GM19468 (cell line): ENCODE results near the gene IREB2.
"Not testable (repeated sequence)": the region's sequence is repeated elsewhere in the genome, so short reads cannot be mapped to it uniquely, and the experiment has no call there.

Experiments used
- ATAC-seq: cut with Tn5 transposase; IDR thresholded peaks from one replicate; pipeline ENCODE4 v1.9.1; 2021; ENCODE audit warnings: mild to moderate bottlenecking, moderate library complexity, moderate number of reproducible peaks; ENCODE audit not compliant: unreplicated experiment; ENCODE audit errors: extremely low read depth

The IREB2 gene

DNA sequence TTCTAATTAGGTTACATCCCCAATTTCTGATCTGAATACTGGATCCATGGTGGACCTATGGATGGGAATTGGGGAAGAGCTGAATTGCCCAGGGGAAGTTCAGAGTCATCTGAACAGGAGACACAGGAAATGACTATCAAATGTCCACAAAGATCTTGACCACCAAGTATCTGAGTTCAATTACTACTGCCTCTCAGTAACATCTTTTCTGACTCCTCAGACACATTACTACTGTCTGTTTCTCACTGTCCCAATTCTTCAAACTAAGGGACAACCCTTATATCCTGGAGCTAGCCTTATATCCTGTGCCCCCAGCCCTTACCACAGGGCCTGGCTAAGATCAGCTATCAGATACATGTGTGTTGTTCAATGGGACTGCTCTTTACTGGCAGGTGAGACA lies 10.1 kb upstream of the IREB2 start:
- no peak for ATAC-seq

DNA sequence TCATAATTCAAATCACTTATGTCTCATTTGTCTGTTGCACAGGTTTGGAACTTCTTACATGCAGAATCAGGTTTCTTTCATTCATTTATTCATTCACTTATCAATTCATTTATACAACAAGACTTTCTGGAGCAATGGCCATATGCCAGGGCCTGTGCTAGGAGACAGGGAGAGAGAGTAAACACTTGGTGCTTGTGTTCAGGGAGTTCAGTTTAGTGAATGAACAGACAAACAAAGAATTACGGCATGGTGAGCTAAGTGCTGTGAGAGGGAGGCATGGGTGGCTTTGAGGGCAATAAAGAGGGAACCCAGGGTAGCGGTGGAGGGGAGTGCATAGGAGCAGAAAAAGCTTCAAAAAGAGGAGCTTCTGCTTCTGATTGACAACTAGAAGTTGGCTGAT lies 8.5 kb upstream of the IREB2 start:
- ATAC-seq: no peak

DNA sequence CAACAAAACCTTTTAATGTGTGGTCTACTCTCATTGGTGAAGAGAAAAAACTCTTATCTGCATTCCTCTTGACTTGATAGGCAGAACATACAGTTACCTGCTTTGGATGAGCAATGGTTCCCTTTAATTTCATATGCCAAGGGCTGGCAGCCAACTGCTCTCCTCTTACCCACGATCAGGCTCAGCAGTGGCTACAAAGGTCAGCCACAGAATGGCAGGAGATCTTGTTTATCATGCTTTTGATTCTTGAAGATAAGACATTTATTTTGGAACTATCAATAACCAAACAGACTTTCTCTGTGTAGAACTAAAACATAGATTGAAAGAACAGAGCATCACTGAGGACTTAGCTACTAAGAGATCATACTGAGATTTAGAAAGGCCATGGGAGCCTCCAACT lies 6.1 kb upstream of the IREB2 start:
- ATAC-seq: no peak

DNA sequence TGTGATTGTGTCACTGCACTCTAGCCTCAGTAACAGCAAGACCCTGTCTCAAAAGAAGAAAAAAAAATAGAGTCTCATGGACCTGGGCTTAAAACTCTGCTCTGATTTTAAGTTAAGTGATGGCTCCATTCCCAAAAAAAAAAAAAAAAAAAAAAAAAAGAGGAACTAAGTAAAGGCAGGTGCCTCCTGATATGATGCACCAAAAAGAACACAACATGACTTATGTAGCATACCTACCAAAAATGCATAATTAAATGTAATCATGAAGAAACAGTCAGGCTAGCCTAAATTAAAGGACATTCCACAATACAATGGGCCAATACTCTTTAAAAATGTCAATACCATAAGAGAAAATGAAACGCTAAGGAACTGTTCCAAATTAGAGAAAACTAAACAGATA lies 5.4 kb upstream of the IREB2 start:
- no peak for ATAC-seq

DNA sequence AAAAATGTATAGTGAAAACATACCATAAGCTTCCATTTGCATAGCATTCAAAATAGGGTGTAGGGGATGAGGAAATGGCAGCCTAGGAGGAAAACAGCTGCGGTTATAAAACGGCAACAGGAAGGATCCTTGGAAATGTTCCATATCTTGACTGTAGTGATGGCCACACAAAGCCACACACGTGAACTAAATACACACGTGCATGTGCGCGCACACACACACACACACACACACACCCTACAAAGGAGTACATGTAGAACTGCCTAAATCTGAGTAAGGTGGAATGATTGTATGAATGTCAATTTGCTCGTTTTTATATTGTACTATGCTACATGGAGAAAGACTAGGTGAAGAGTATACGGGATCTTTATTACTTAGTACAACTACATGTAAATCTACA lies 3.9 kb upstream of the IREB2 start:
- ATAC-seq: no peak

DNA sequence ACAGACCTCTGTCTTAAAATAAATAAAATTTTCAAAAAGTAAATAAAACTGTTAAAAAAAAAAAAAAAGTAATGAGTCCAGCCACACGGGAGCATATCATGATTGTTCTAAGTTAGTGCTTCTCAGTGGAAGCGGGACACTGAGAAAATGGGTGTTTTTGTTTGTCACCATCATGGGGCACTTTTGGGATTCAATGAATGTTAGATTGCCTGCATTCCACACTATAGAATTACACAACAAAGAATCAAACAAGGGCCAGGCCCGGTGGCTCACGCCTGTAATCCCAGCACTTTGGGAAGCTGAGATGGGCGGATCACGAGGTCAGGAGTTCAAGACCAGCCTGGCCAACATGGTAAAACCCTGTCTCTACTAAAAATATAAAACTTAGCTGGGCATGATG lies 3.3 kb upstream of the IREB2 start:
- ATAC-seq: not testable (repeated sequence)

DNA sequence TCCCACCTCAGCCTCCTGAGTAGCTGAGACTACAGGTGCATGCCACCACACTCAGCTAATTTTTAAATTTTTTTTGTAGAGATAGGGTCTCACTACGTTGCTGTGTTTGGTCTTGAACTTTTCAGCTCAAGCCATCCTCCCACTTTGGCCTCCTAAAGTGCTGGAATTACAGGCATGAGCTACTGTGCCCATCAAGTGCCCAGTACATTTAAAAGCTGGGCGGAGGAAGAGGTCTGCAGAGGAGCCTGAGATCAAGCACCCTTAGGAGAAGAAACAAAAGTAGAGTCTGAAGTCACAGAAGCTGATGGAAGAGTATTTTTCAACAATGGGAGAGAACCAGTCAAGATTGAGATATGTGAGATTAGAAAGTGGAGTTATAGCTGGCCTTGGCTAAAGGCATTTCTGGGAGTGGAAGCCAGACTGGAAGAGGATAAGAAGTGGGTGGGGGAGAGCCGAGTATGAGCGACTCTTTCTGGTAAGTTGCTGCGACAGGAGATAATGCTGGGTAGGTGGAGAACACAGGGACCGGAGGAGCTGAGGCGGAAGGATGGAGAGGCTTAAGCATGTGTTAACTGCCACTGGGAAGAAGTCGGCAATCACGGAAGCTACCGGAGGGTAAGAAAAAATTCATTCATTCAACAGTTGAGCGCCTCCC lies 782 bp upstream of the IREB2 start:
- ATAC-seq: no peak

DNA sequence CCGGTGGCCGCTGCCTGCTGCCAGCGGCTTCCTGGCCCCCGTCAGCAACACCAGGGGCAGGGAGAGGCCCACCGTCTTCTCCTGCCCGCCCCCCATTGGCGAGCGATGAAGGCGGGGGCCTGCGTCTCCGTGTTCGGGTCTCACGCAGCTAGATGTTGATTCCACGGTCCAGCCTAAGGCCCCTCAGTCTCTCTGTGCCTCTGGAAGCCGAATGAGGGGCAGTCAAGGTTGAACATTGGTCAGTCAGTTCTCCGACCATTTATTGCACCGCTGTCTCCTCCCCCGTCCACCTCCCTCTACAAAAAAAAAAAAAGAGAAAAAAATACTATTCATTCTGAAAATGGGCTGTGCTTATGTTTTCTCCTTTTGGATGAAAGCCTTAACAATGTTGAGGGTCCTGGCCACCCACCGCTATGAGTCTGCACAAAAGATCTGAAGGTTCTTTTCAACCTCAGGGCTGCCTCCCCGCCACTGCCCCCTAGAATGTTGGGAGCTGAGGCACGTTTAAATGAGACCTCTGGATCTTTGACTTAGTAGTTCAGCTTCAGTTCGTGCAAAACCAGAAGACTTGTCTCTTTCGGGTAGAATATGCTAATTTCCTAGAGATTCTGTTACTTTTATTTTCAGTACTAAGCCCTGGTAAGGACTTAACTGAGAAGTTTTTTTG lies 736 bp downstream of the IREB2 start:
- ATAC-seq: peak; percentile 19

DNA sequence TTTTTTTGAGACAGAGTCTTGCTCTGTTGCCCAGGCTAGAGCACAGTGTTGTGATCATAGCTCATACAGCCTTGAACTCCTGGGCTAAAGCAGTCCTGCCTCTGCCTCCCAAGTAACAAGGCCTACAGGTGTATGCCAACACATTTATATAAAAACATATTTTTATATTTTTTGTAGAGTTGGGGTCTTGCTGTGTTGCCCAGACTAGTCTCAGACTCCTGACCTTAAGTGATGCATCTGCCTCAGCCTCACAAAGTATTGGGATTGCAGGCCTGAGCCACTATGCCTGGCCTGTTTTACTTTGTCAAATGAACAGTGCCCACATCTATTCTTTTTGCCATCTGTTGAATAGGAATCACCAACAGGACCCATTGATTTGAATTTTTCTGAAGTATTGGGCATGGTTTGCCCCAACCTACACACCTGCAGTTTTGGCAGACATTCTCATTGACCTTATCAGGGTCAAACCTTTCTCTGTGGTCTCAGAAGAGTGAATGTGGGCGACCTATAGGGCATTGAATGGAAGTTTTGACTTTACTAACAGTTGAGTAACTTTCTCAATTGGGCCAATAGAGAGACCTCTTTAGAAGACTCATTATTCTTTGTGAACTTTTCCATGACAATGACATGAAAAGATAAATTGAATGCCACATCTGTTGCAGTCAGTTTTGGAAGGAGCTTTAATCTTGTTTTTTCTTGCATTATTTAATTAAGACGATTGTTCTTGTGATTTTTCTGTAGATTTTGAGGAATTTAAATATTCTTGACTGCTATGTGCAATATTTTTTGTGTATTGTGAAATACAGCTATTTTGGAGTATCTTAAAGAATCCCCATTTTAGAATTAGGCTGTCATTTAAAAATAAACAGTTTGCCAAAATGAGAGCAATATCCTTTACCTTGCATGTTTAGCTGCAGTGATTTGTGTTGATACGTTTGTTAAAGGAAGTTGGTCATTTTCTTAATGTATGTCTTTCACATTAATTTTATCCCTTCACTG lies 2.7 kb downstream of the IREB2 start:
- no peak for ATAC-seq

DNA sequence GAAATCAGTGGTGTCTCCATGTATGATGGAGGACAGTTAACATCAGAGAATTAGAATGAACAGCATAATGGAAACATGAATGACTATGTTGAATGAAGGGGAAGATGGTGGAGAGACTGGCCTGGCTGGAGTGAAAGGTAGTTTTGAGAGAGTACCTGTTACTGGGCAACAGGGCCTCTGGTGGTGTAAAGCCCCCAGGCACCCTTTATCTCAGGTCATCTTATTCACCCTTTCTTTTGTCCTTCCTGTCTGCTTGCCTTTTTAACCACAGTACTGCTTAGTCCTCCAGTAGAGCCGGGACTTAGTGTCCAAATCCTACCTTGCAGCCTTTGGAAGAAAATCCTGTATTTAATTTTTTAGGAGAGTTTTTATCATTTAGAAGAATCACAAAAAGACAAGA lies 6.2 kb downstream of the IREB2 start:
- no peak for ATAC-seq

DNA sequence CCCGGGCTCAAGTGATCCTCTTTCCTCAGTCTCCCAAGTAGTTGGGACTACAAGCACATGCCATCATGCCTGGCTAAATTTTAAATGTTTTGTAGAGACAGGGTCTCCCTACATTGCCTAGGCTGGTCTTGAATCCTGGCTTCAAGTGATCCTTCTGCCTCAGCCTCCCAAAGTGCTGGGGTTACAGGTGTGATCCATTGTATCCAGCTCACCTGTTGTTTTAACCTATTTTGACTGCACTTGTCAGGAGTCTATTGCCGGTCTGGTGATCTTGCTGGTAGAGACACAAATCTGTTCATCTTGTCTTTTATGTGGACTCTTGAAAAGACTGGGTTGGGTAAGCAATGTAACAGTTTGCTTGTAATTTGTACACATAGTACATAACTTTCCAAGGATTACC lies 7.9 kb downstream of the IREB2 start:
- ATAC-seq: no peak

DNA sequence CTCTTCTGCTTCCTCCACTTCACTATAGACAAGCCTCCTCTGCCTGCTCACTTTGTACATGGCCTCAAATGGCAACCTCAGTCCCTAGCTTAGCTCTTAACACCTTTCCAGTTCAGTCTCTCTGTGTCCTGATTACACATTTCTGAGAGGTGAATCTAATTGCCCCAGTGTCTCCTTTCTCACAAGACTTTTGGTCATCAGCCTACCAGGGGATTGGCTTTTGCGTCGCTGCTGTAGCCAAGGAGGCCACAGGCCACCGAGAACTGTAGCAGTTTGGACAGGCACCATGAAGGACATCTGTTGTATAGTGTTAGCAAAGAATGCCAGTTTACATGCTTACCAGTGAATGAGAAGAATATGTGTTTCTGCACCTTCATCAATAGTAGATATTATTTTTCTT lies 8.5 kb downstream of the IREB2 start:
- ATAC-seq: no peak

DNA sequence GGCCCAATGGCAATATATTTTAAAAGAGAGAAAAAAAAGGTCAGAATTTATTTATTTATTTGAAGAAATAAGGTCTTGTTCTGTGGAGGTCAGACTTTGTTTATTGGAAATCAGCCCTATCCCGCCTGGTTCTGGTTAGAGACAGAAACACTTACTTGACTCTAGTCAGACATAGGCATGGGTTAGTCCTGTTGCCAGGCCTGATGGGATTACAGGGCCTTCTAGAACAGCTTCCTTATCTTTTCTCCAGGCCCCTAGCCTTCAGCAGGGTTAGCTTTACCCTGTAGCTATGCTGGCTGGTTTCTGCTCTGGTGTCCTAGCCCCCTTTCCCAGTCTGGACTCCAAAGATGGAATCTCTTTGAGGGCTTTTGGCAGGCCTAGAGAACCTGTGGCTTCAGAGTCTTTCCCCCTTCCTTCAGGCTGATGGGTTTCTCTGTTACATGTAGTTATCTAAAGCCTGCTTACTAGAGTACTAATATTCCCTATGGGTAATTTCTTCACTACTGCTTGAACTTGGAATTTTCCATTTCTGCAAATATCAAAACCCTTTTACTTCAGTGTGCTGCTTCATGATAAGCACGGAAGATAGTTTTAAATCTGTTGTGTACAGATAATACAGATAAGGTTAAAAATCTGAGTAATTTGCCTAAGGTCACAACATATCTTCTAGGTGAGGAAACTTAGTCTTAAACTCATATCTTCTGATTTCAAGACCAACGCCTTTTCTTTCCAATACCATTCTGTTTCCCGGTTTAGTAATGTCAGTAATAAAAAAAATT lies 10.6 kb downstream of the IREB2 start:
- ATAC-seq: no peak

DNA sequence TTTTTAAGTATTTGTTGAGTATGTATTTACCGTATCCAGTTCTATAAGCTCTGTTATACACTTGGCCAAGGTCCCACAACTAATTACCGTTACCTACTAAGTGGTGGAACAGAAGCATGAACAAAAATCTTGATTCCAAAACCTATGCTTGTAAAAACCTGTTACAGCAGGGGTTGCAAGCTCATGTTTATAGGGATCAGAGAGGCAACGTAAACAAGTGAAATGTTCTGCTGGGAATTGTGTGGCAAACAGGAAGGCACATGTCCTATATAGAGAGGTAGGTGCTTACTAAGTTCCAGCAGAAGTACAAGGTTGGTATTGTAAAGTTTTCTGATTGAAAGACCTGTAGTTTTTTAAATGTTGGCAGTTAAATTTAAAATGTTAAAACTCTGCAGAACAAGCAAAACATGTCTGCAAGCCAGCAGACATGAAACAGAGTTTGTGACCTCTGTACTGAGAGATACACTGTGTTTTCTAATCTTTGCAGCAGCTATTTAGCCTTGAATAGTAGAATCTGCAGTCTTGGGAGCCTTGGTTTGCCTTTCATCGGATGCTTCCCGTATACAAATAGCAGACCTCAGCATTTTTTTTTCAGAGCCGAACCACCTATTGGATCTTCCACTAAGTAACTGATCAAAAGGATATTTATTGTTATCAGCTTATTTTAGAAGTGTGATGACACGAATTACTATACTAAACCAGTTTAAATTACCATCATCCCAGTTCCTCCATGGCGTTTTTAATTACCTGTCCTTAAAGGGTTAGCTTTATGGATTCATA lies 11.4 kb downstream of the IREB2 start:
- no peak for ATAC-seq

DNA sequence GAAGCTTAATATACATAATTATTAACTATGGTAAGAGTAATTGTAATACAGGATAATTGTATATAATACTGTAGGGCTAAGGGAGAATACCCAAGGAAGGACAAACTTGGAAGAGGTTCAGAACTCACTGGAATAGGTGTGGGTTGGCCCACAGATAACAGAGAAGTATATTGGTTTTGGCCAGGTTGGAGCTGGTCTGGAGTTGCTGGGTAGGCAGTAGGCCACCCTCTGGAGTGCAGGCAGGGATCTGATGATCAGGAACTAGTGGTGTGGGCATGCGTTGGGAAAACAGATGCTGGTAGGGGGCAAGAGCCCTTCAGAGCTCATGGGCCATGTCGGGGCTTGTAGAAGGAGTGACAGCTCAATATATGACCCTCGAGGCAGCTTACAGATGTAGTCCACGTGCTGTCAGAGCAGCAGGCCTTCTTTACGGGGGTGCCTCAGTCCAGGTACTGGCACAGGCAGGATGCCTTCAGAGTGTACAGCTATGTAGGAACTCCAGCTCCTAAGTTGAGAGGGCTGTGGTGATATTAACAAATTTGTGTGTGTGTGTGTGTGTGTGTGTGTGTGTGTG lies 12.4 kb downstream of the IREB2 start:
- ATAC-seq: no peak

DNA sequence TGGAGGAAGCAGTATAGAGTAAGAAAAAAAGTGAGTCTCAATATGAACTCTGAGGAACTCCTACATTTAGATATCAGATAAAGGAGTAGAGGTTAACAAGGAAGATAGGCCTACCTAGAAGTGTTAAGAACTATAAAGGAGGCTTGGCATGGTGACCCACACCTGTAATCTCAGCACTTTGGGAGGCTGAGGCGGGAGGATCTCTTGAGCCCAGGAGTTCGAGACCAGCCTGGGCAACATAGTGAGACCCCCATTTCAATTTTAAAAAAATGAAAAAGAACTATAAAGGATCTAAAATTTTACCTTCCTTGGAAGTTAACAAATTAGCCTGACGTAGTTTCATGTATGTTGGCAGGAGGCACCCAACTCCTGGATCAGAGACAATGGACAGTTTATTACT lies 14.5 kb downstream of the IREB2 start:
- ATAC-seq: no peak

DNA sequence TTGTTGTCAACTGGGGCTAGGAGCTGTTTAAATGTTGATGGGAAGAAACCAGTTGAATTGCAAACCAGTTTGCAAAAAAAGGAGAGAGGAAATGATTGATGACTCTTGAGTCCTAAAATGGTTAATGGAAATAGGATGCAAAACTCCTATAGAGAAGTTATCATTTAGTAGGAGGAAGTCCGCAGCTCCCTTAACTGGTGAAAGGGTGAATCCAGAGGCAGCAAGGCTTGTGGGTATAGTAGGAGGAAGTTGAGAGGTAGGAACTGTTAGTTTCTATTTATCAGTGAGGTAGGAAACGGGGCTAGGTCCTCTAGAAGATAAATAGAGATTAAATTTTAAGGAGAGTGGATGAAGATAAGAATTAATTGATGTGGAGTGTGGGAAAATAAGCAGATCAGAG lies 15.4 kb downstream of the IREB2 start:
- no peak for ATAC-seq

DNA sequence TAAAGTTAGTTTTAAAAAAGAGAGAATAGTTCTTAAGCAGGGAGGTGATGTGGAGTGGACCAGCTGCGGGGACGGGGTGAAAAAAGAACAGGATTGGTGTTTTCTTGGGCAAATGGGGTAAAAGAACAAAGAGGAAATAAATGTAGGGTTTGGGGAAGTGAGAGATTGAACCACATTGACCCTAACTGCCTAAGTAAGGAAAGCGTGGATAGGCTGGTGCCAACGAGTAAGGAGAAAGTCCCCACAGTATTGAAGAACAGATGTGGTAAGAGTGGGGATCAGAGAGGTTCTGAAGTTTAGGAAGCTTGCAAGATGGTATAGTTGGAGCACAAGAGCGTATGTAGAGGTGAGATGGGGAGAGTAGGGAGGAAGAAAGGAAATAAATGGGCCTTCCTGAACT lies 17.0 kb downstream of the IREB2 start:
- no peak for ATAC-seq

DNA sequence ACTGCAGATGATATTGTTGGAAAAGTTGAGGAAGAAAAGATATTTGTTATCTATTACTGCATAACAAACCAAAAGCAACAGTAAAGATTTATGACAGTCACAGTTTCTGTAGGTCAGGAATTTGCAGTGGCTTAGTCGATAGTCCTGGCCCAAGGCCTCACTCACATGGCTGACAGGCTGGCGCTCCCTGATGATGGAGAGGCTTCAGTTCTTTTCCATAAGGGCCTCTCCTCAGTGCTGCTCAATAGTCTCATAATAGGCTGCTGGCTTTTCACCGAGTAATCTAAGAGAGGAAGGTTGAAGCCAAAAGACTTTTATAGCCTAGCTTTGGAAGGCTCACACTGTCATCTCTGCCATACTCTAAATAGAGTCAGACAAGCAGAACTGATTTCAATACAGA lies 17.7 kb downstream of the IREB2 start:
- no peak for ATAC-seq
